Measurements from ENCODE around the gene CAB39. TPM values are rescaled to one million over a fixed set of nuclear protein-coding genes. Genes with fewer than 3 reads are reported as not detected.
"Not testable (repeated sequence)": the region's sequence is repeated elsewhere in the genome, so short reads cannot be mapped to it uniquely, and the experiment has no call there.

Gene CAB39
- total RNA-seq, 1 donor from 2014 or later = 168 TPM

DNA sequence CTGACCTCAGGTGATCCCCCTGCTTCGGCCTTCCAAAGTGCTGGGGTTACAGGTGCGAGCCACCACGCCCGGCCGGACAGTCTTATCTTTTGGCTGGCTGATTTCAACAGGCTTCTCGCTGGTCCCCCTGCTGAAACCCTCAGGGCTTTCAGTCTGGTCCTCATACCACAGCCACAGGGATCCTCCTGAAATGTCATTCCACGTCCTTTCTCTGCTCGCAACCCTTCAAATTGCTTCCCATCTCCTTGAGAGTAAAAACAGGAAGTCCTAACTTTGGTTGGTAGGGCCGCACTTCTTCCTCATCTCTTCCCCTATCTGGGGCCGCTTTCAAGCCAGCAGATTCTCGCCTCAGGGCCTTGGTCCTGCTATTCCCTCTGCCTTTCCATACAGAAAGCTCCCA lies 1.4 kb upstream of the CAB39 start:
- no peak for DNase-seq
- intact Hi-C loops (cut with micrococcal nuclease) = no loop called here
- H3K4me3 Mint-ChIP-seq = peak overlapping the region; percentile 38
- peaks cover 24% of the 10 kb centered on the region for H3K4me1 Mint-ChIP-seq
- no peaks in the 10 kb centered on the region for H3K27me3 Mint-ChIP-seq
- H3K9me3 Mint-ChIP-seq = peaks cover 5% of the 10 kb centered on the region
- H3K27ac Mint-ChIP-seq = peak overlapping the region; percentile 43
- peaks cover 21% of the 10 kb centered on the region for H3K36me3 Mint-ChIP-seq (ENCODE audit: low read depth)

DNA sequence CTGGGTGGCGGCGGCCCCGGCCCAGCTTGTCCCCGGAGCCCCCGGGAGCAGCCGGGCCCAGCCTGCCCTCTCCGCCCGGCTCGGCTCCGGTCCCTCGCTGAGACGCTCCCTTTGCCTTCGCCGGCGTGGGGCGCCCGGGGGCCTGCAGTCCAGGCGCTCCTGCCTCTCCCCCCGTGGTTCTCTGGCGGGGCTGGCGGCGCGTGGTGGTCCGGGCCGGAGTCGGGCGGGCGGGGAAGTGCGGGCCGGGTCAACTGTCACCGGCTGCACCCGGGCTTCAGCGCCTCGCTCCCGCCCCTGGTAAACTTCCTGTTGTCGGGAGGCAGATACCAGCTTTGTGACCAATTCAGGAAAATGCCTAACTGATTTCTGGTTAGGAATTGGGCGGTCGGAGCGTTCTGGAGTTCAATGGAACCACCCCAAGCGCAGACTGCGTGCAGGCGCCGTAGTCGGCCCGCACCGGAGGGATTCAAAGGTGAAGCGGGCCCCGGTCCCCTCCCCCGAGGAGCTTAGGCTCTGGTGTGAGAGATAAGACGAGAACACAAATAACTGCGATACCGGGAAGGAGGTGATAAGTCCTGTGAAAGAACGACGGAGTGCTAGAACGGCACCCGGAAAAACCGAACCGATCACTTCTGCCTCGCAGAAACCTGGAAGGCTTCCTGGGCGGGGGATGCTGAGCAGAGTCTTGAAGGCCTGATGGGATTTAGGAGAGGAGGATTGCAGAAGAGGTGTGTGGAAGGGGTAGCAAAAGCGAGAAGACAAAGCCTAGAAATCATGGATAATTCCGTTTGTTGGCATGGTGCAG lies 891 bp downstream of the CAB39 start:
- Mint-ChIP-seq H3K36me3 (ENCODE audit: low read depth) (peaks cover 32% of the 10 kb centered on the region), H3K27me3 (no peaks in the 10 kb centered on the region), H3K9me3 (no peaks in the 10 kb centered on the region), H3K4me1 (peaks cover 37% of the 10 kb centered on the region), H3K27ac (peak overlapping the region; percentile 89), H3K4me3 (peak overlapping the region; percentile 92)
- DNase-seq = peak; percentile 83
- intact Hi-C loops (cut with micrococcal nuclease) = loop anchor here (1.0 to 2.0 kb wide), 5 partner anchors 10 to 81 kb away; no protein-coding TSS in a partner anchor

DNA sequence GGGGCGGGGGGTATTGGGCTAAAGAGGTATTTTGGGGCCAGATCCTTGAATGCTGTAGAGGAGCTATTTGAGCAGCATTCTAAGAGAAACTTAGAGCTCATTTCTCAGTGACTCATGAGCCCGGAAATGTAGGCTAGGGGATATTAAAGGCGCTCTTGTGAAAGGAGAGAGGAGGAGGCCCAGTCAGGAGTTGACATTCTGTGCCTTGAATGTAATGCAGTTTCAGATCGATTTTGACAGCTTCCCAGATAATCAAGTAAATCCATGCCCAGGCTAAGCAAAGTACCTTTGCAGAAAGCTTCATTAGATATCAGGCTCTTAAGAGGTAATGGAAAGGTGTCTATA lies 1.5 kb downstream of the CAB39 start:
- Mint-ChIP-seq H3K27ac (peak overlapping the region; percentile 89), H3K4me3 (peak overlapping the region; percentile 92), H3K9me3 (no peaks in the 10 kb centered on the region), H3K4me1 (peaks cover 41% of the 10 kb centered on the region), H3K36me3 (ENCODE audit: low read depth) (peaks cover 32% of the 10 kb centered on the region), H3K27me3 (no peaks in the 10 kb centered on the region)
- peak; percentile 86 for DNase-seq
- intact Hi-C loops (cut with micrococcal nuclease) = loop anchor here (1.0 to 2.0 kb wide), 4 partner anchors 9 to 80 kb away; no protein-coding TSS in a partner anchor

DNA sequence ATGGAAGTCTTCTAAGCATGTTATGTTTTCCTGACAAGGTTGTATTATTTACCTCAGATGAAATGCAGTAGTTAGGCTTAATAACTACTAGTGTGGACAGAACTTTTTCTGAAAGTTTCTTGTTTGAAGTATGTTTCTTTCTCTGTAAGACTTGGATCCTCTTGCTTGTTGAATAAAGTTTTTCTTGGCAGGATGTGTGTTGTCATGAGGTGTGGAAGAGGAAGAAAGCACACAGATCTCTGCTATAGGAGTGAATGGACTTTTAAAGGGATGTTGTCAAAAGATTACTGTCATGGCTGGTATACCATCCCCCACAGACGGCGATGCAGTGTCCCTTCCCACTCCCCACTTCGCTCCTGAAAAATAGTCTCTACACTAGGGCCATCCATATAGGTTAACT lies 2.6 kb downstream of the CAB39 start:
- peak overlapping the region; percentile 78 for H3K27ac Mint-ChIP-seq
- H3K9me3 Mint-ChIP-seq = no peaks in the 10 kb centered on the region
- no peaks in the 10 kb centered on the region for H3K27me3 Mint-ChIP-seq
- peaks cover 36% of the 10 kb centered on the region for H3K36me3 Mint-ChIP-seq (ENCODE audit: low read depth)
- intact Hi-C loops (cut with micrococcal nuclease) = loop anchor here (2.0 kb wide), 1 partner anchor 70 kb away; no protein-coding TSS in a partner anchor
- H3K4me1 Mint-ChIP-seq = peaks cover 51% of the 10 kb centered on the region
- H3K4me3 Mint-ChIP-seq = peak overlapping the region; percentile 92
- DNase-seq = no peak

DNA sequence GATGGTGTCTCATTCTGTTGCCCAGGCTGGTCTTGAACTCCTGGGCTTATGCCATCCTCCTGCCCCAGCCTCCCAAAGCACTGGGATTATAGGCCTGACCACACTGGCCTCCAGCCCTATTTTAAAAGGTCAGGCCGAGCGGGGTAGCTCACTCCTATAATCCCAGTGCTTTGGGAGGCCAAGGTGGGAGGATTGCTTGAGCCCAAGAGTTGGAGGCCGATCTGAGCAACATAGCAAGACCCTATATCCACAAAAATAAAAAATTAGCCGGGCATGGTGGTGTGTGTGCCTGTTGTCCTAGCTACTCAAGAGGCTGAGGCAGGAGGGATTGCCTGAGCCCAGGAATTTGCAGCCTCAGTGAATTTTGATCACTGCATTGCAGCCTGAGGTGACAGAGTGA lies 3.9 kb downstream of the CAB39 start:
- no peak for DNase-seq
- intact Hi-C loops (cut with micrococcal nuclease) = no loop called here
- Mint-ChIP-seq H3K27ac (no peak overlapping the region), H3K4me1 (peaks cover 56% of the 10 kb centered on the region), H3K4me3 (no peak overlapping the region), H3K36me3 (ENCODE audit: low read depth) (peaks cover 44% of the 10 kb centered on the region), H3K9me3 (no peaks in the 10 kb centered on the region), H3K27me3 (no peaks in the 10 kb centered on the region)

DNA sequence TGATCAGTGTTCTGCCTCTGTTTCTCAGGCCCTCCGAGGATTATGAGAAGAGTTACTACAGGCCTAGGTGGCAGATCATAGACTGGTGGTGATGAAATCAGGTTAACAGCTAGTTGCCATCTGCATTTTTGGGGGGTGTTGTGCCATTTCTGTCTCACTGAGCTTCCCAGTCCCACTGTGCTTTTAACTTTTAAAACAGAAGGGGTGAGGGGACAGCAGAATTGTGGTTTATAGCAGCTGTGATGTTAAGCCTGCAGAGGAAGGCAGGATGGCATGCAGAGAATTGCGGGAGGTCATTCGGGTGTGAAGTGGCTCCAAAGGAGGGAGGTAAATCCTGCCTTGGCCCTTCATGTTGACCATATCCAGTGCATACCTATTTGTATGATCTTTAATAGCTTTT lies 5.0 kb downstream of the CAB39 start:
- Mint-ChIP-seq H3K4me1 (peaks cover 59% of the 10 kb centered on the region), H3K4me3 (peak overlapping the region; percentile 52), H3K36me3 (ENCODE audit: low read depth) (peaks cover 50% of the 10 kb centered on the region), H3K9me3 (no peaks in the 10 kb centered on the region), H3K27ac (peak overlapping the region; percentile 58), H3K27me3 (no peaks in the 10 kb centered on the region)
- intact Hi-C loops (cut with micrococcal nuclease) = no loop called here
- no peak for DNase-seq

DNA sequence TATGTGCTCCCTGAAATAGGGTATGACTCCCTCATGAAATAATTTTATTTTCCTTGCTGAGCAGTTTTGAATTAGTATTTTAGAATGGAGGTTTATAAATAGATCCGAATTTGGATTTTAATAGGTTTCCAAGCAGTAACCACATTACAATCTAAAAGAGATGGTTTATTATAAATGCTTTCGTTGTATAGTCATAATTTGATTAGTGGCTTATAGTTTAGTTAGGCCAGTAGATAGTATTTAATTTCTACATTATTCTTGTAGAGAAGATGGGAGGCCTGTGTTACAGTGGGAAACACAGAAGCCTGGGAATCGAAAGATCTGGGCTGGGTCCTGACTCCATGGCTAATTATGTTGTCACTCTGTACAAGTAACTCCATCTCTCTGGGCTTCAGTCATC lies 6.7 kb downstream of the CAB39 start:
- peak overlapping the region; percentile 8 for H3K4me3 Mint-ChIP-seq
- no peaks in the 10 kb centered on the region for H3K27me3 Mint-ChIP-seq
- H3K36me3 Mint-ChIP-seq (ENCODE audit: low read depth) = peaks cover 57% of the 10 kb centered on the region
- intact Hi-C loops (cut with micrococcal nuclease) = no loop called here
- peaks cover 70% of the 10 kb centered on the region for H3K4me1 Mint-ChIP-seq
- no peak for DNase-seq
- no peaks in the 10 kb centered on the region for H3K9me3 Mint-ChIP-seq
- peak overlapping the region; percentile 66 for H3K27ac Mint-ChIP-seq

DNA sequence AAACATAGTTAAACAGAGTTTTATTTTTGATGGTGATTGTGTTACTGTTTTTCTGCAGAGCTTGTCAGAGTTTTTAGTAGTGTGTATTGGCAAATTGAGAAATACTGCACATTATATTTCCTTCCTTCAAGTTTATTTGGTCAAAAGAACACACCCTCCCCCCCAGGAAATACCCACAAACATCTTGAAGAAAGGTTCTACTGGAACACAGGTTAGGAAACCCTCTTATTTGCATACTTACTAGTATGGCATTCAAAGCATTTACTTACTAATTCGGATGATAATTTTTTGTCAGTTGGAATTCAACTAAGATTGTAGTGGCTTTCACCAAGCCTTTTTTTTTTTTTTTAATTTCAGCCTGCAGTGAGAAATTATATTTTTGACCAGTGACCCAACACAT lies 9.1 kb downstream of the CAB39 start:
- Mint-ChIP-seq H3K4me1 (peaks cover 73% of the 10 kb centered on the region), H3K9me3 (no peaks in the 10 kb centered on the region), H3K27ac (peak overlapping the region; percentile 69), H3K36me3 (ENCODE audit: low read depth) (peaks cover 58% of the 10 kb centered on the region), H3K27me3 (no peaks in the 10 kb centered on the region), H3K4me3 (peak overlapping the region; percentile 69)
- DNase-seq = peak; percentile 69
- intact Hi-C loops (cut with micrococcal nuclease) = loop anchor here (2.0 kb wide), 1 partner anchor 15 kb away; no protein-coding TSS in a partner anchor

DNA sequence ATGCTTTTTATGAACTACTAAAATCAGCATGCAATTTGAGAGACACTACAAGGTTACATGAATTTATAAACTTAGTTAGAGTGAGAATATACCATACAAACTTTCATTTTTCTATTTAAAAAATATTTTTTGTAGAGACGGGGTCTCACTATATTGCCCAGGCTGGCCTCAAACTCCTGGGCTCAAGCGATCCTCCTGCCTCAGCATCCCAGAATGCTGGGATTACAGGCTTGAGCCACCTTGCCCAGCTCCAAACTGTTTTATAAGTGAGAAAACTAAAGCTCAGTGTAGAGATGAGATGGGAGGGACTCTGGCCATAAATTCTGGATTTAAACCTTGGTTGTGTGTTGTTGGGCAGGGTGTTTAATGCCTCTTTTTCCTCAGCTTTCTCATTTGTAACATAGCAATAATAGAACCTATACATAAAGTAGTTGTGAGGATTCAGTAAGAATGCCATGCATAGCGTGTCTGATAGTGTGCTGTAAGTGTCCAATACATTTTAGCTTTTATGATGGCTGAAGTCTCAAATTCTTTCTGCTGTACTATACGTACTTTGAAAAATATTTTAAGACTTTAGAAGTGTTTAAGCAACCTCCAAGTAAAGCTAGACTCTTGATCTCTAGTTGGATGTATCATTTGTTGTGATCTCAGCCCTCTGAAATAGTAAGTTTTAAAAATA lies 9.7 kb downstream of the CAB39 start:
- Mint-ChIP-seq H3K36me3 (ENCODE audit: low read depth) (peaks cover 56% of the 10 kb centered on the region), H3K4me1 (peaks cover 72% of the 10 kb centered on the region), H3K4me3 (peak overlapping the region; percentile 35), H3K9me3 (no peaks in the 10 kb centered on the region), H3K27me3 (no peaks in the 10 kb centered on the region), H3K27ac (peak overlapping the region; percentile 76)
- intact Hi-C loops (cut with micrococcal nuclease) = loop anchor here (2.0 kb wide), 1 partner anchor 14 kb away; no protein-coding TSS in a partner anchor
- no peak for DNase-seq

DNA sequence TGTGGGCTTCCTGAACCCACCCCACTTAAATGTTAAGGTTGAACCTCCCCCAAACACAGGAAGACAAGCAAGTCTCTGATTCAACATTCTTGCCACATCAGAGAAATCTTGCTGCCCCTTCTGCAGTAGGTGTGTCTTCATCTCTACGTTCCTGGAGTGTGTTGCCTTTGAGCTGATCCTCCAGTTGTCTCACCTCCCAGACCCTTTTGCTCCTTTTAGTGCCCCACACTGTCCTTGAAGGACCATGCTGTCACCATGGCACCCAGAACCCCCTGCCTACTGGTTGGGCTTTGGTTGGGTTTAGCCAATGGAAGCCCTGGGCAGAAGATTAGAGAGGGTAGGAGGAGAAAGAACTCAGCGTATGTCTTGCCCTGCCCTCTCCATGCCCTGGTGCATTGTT lies 10.7 kb downstream of the CAB39 start:
- Mint-ChIP-seq H3K36me3 (ENCODE audit: low read depth) (peaks cover 52% of the 10 kb centered on the region), H3K9me3 (no peaks in the 10 kb centered on the region), H3K4me1 (peaks cover 62% of the 10 kb centered on the region), H3K27ac (peak overlapping the region; percentile 78), H3K4me3 (peak overlapping the region; percentile 79), H3K27me3 (no peaks in the 10 kb centered on the region)
- intact Hi-C loops (cut with micrococcal nuclease) = loop anchor here (1.0 to 2.0 kb wide), 2 partner anchors 9 to 13 kb away; no protein-coding TSS in a partner anchor
- DNase-seq = peak; percentile 81

DNA sequence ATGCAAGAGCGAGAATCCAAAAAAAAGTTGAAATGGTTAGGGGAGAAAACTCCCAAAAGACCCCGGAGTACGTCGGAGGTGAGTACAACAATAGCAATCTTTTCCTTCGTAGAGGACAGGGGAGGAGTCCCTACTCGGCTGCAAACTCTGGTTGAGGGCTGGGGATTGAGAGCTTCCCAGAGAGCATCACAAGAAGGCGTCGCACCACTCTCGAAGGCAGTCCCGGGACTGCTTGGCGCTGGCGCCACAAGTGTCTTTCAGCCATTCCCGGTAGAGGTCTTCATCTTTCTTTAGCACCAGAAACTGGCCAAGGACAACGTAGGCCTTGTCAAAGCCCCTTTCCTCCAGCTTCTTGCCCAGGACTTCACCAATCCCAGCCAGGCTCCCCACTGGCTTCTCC lies 12.3 kb downstream of the CAB39 start:
- H3K9me3 Mint-ChIP-seq; H3K27ac Mint-ChIP-seq; DNase-seq; H3K27me3 Mint-ChIP-seq; intact Hi-C loops (cut with micrococcal nuclease); H3K4me3 Mint-ChIP-seq: not testable (repeated sequence)
- Mint-ChIP-seq H3K4me1 (peaks cover 55% of the 10 kb centered on the region), H3K36me3 (ENCODE audit: low read depth) (peaks cover 50% of the 10 kb centered on the region)

DNA sequence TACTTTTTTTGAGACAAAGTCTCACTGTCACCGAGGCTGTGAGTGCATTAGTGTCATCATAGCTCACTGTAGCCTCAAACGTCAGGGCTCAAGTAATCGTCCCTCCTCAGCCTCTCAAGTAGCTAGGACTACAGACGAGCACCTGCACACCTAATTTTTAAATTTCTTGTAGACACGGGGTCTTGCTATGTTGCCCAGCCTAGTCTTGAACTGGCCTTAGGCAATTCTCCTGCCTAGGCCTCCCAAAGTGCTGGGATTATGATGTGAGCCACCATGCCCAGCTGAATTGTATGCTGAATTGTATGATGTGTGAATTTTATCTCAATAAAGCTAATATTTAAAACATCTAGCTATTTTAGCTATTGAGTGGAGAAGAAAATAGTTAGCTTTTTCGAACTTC lies 18.9 kb downstream of the CAB39 start:
- DNase-seq = no peak
- intact Hi-C loops (cut with micrococcal nuclease) = no loop called here
- no peak overlapping the region for H3K27ac Mint-ChIP-seq
- peaks cover 55% of the 10 kb centered on the region for H3K4me1 Mint-ChIP-seq
- H3K36me3 Mint-ChIP-seq (ENCODE audit: low read depth) = peaks cover 44% of the 10 kb centered on the region
- no peaks in the 10 kb centered on the region for H3K9me3 Mint-ChIP-seq
- H3K27me3 Mint-ChIP-seq = no peaks in the 10 kb centered on the region
- H3K4me3 Mint-ChIP-seq = no peak overlapping the region

DNA sequence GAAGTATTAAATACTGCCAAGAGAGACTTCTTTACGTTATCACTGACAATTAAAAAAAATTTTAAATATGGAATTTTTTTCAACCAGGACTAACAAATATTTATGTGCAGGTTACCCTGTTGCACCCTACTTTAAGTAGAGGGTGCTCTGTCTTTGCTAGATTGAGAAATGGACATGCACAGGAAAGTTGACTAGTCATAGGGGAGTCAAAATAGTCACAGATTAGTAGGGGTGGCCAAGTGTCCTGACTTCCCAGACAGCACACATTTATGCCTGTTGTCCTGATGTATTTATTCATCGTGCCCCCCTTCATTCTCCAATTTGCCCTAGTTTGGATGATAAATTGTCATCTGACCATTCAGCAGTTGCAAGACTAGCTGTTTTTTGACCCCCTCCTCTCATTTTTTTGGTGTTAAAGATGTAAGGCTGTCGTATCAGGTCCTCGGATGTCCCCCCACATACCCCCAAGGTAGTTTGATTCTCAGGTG lies 20.3 kb downstream of the CAB39 start:
- no peak for DNase-seq
- peaks cover 64% of the 10 kb centered on the region for H3K4me1 Mint-ChIP-seq
- H3K27ac Mint-ChIP-seq = peak overlapping the region; percentile 47
- peak overlapping the region; percentile 17 for H3K4me3 Mint-ChIP-seq
- H3K9me3 Mint-ChIP-seq = no peaks in the 10 kb centered on the region
- no peaks in the 10 kb centered on the region for H3K27me3 Mint-ChIP-seq
- intact Hi-C loops (cut with micrococcal nuclease) = no loop called here
- peaks cover 41% of the 10 kb centered on the region for H3K36me3 Mint-ChIP-seq (ENCODE audit: low read depth)

Data from activated CD4-positive, alpha-beta T cell treated with anti-CD3 and anti-CD28 coated beads, Interleukin-2, amount 10 ng/mL, durations not matched to agents 24 days and 14 days (primary cell).